Liver (tissue), 9 donors: Measurements from ENCODE around the gene RHEB. TPM values are rescaled to one million over a fixed set of nuclear protein-coding genes. Genes with fewer than 3 reads are reported as not detected.

Source experiments
- DNase-seq: peaks from one replicate; pipeline ENCODE4 v3.0.0-alpha.2; 2017; ENCODE audit warnings: low spot score
- H3K27ac ChIP-seq, 2 donors: one replicate each; pipeline ENCODE4 v1.7.0; 2013; ENCODE audit warnings: inconsistent platforms in 2 of 2, low read length in 2 of 2, control low read depth in 1 of 2, low read depth in 1 of 2, mild to moderate bottlenecking in 1 of 2
- H3K27me3 ChIP-seq, 4 donors: one replicate each; pipeline versions ENCODE4 v1.6.1 to v1.7.0; 2013; ENCODE audit warnings: low read length in 3 of 4, inconsistent platforms in 1 of 4, mild to moderate bottlenecking in 1 of 4, moderate library complexity in 1 of 4; ENCODE audit not compliant: control insufficient read depth in 4 of 4, insufficient read depth in 4 of 4
- H3K36me3 ChIP-seq, 4 donors: one replicate each; pipeline versions ENCODE4 v1.6.1 to v1.7.0; 2013; ENCODE audit warnings: low read length in 3 of 4, mild to moderate bottlenecking in 3 of 4, low read depth in 1 of 4, moderate library complexity in 1 of 4; ENCODE audit not compliant: control insufficient read depth in 4 of 4, insufficient read depth in 3 of 4
- H3K4me1 ChIP-seq, 4 donors: one replicate each; pipeline versions ENCODE4 v1.6.1 to v1.7.0; 2013; ENCODE audit warnings: low read length in 3 of 4, mild to moderate bottlenecking in 3 of 4, moderate library complexity in 1 of 4; ENCODE audit not compliant: control insufficient read depth in 4 of 4, insufficient read depth in 4 of 4
- H3K4me3 ChIP-seq, 3 donors: one replicate each; pipeline versions ENCODE4 v1.6.1 to v1.7.0; 2013; ENCODE audit warnings: low read length in 3 of 3, control low read depth in 1 of 3, low read depth in 1 of 3, mild to moderate bottlenecking in 1 of 3
- H3K9ac ChIP-seq, 2 donors: one replicate each; pipeline ENCODE4 v1.7.0; 2013; ENCODE audit warnings: low read length in 2 of 2, mild to moderate bottlenecking in 2 of 2, moderate library complexity in 2 of 2, control low read depth in 1 of 2, low read depth in 1 of 2
- H3K9me3 ChIP-seq, 4 donors: one replicate each; pipeline versions ENCODE4 v1.6.1 to v1.7.0; 2013; ENCODE audit warnings: low read length in 3 of 4; ENCODE audit not compliant: control insufficient read depth in 4 of 4
- EGR1 ChIP-seq, 2 donors: IDR thresholded peaks; 2 replicates each; pipeline ENCODE4 v1.6.1; 2016 to 2018; ENCODE audit warnings: antibody characterized with exemption in 2 of 2, low read depth in 2 of 2
- FOXA1 ChIP-seq: IDR thresholded peaks from 2 replicates; pipeline ENCODE4 v1.6.1; 2016; ENCODE audit warnings: antibody characterized with exemption
- FOXA2 ChIP-seq: IDR thresholded peaks from 2 replicates; pipeline ENCODE4 v1.6.1; 2016; ENCODE audit warnings: antibody characterized with exemption
- HNF4A ChIP-seq, 2 donors: conservative IDR thresholded peaks; 2 replicates each; pipeline ENCODE4 v1.6.1; 2016; ENCODE audit warnings: antibody characterized with exemption in 2 of 2, mild to moderate bottlenecking in 2 of 2
- JUND ChIP-seq, 2 donors: IDR thresholded peaks; 2 replicates each; pipeline ENCODE4 v1.6.1; 2016; ENCODE audit warnings: antibody characterized with exemption in 2 of 2
- NR2F2 ChIP-seq: IDR thresholded peaks from 2 replicates; pipeline ENCODE4 v1.6.1; 2016; ENCODE audit warnings: antibody characterized with exemption
- RXRA ChIP-seq, 2 donors: IDR thresholded peaks; 2 replicates each; pipeline ENCODE4 v1.6.1; 2017 to 2018; ENCODE audit warnings: antibody characterized with exemption in 2 of 2, mild to moderate bottlenecking in 1 of 2
- SP1 ChIP-seq: IDR thresholded peaks from 2 replicates; pipeline ENCODE4 v1.6.1; 2018; ENCODE audit warnings: antibody characterized with exemption, mild to moderate bottlenecking
- YY1 ChIP-seq: IDR thresholded peaks from 2 replicates; pipeline ENCODE4 v1.6.1; 2016; ENCODE audit warnings: antibody characterized with exemption, mild to moderate bottlenecking
- WGBS: extraction: QIAGEN DNeasy Blood & Tissue Kit; methylation state at CpG from one replicate; pipeline ENCODE4 v1.1.7; 2013; 5-methylcytosine and 5-hydroxymethylcytosine counted together
- polyA plus RNA-seq, 2 donors: library from polyadenylated mRNA; stranded (reverse) in 1 of 2; unstranded in 1 of 2; fragments of 200-250 nt in 1 of 2; fragments of >200 nt in 1 of 2; fragmentation: Nextera tagmentation in 1 of 2; extraction: Ambion mirVana in 1 of 2; gene quantifications; one replicate each; pipeline versions ENCODE4 v1.2.1 to v1.2.3, GENCODE V29; 2013 to 2015
- total RNA-seq, 2 donors: library from RNA; depleted of rRNA; stranded (reverse); fragments of >200 nt; gene quantifications; one replicate each; pipeline ENCODE4 v1.2.3, GENCODE V29; 2014
- TF ChIP-seq, protein P1 (sequence below): IDR thresholded peaks from 2 replicates; pipeline ENCODE4 v1.6.1; 2016; ENCODE audit warnings: antibody characterized with exemption, mild to moderate bottlenecking
- TF ChIP-seq, protein P2 (sequence below): IDR thresholded peaks from 2 replicates; pipeline ENCODE4 v1.6.1; 2016; ENCODE audit warnings: antibody characterized with exemption
- TF ChIP-seq, protein P3 (sequence below): IDR thresholded peaks from 2 replicates; pipeline ENCODE4 v1.6.1; 2016; ENCODE audit warnings: antibody characterized with exemption
- TF ChIP-seq, protein P4 (sequence below): IDR thresholded peaks from 2 replicates; pipeline ENCODE4 v1.6.1; 2016; ENCODE audit warnings: antibody characterized with exemption
- donor health status: healthy.
- donor health status: healthy.
- donor health status: healthy.
- donor health status: healthy.
- donor health status: healthy.

RHEB gene
- total and polyA plus RNA-seq, 4 donors = 29.5 to 59.0 (median 36.5) TPM

DNA sequence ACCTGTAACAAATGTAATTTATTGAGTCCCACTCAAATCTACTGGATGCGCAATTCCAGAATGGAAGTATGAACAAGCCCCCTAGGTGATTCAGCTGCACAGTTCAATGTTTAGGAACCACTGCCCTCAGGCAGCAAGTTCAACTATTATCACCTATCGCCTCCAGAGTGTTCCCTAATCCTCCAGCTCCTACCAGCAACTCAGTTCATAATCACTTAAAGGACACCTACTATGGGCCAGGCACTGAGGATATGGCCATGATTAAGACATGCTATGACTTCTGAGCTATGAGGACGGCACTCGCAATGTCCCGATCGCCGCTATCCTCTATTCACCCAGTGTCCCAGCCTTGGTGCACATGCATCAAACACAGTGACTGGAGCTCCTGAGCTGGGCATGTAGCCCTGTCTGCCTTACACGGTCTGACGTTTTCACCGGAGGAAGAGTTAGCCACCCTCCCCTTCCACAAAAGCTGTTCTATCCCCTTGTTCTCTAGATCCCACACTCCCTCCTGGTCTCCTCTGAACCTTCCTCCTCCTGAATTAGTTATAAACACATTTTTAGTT is 22.3 kb downstream of the RHEB start:
- Histone ChIP-seq H3K27me3 (no peaks in the 10 kb centered on the region), H3K4me3 (no peak overlapping the region), H3K9ac (no peak overlapping the region), H3K9me3 (no peaks in the 10 kb centered on the region), H3K4me1 (peaks cover 25 to 40% (median 30%) of the 10 kb centered on the region in 4 donors), H3K36me3 (no peaks in the 10 kb centered on the region), H3K27ac (no peak overlapping the region)
- TF ChIP-seq JUND (IDR thresholded peaks at IDR 0.05) (no peak), SP1 (no peak), RXRA (IDR thresholded peaks at IDR 0.05) (no peak), FOXA2 (no peak), EGR1 (IDR thresholded peaks at IDR 0.05; ENCODE audit: low read depth in 2 of 2) (no peak), FOXA1 (no peak), HNF4A (conservative IDR thresholded peaks at IDR 0.05) (no peak), YY1 (no peak)
- TF ChIP-seq, protein P1, sequence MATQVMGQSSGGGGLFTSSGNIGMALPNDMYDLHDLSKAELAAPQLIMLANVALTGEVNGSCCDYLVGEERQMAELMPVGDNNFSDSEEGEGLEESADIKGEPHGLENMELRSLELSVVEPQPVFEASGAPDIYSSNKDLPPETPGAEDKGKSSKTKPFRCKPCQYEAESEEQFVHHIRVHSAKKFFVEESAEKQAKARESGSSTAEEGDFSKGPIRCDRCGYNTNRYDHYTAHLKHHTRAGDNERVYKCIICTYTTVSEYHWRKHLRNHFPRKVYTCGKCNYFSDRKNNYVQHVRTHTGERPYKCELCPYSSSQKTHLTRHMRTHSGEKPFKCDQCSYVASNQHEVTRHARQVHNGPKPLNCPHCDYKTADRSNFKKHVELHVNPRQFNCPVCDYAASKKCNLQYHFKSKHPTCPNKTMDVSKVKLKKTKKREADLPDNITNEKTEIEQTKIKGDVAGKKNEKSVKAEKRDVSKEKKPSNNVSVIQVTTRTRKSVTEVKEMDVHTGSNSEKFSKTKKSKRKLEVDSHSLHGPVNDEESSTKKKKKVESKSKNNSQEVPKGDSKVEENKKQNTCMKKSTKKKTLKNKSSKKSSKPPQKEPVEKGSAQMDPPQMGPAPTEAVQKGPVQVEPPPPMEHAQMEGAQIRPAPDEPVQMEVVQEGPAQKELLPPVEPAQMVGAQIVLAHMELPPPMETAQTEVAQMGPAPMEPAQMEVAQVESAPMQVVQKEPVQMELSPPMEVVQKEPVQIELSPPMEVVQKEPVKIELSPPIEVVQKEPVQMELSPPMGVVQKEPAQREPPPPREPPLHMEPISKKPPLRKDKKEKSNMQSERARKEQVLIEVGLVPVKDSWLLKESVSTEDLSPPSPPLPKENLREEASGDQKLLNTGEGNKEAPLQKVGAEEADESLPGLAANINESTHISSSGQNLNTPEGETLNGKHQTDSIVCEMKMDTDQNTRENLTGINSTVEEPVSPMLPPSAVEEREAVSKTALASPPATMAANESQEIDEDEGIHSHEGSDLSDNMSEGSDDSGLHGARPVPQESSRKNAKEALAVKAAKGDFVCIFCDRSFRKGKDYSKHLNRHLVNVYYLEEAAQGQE = no peak
- TF ChIP-seq, protein P2, sequence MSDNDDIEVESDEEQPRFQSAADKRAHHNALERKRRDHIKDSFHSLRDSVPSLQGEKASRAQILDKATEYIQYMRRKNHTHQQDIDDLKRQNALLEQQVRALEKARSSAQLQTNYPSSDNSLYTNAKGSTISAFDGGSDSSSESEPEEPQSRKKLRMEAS = no peak
- TF ChIP-seq, protein P3, sequence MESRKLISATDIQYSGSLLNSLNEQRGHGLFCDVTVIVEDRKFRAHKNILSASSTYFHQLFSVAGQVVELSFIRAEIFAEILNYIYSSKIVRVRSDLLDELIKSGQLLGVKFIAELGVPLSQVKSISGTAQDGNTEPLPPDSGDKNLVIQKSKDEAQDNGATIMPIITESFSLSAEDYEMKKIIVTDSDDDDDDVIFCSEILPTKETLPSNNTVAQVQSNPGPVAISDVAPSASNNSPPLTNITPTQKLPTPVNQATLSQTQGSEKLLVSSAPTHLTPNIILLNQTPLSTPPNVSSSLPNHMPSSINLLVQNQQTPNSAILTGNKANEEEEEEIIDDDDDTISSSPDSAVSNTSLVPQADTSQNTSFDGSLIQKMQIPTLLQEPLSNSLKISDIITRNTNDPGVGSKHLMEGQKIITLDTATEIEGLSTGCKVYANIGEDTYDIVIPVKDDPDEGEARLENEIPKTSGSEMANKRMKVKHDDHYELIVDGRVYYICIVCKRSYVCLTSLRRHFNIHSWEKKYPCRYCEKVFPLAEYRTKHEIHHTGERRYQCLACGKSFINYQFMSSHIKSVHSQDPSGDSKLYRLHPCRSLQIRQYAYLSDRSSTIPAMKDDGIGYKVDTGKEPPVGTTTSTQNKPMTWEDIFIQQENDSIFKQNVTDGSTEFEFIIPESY = no peak
- TF ChIP-seq, protein P4, sequence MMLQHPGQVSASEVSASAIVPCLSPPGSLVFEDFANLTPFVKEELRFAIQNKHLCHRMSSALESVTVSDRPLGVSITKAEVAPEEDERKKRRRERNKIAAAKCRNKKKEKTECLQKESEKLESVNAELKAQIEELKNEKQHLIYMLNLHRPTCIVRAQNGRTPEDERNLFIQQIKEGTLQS = no peak
- WGBS = 95% methylated on average over 10 of the region's 10 CpGs
- no peak for DNase-seq

DNA sequence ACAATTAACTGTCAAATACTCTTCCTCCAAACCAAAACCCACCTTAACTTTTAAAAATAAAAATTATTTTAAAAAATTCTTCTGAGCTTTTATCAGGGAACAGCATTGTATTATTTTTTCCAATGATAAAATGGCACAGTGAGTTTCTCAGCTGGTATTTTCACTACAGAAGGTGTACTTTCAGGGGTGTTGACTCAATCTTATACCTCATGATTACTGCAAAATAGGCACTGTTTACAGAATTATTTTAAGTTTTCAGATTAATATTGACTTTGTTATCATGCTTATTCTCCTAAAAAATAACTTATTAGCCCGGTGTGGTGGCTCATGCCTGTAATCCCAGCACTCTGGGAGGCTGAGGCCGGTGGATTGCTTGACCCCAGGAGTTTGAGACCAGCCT is 24.3 kb downstream of the RHEB start:
- no peaks in the 10 kb centered on the region for H3K27me3 ChIP-seq
- WGBS = 68% methylated on average over 2 of the region's 2 CpGs
- peak overlapping the region in 1 of 2 donors; percentile 19 for H3K9ac ChIP-seq
- no peaks in the 10 kb centered on the region for H3K9me3 ChIP-seq
- DNase-seq = no peak
- H3K27ac ChIP-seq = peak overlapping the region; percentile 79 to 84
- H3K36me3 ChIP-seq = peaks cover 0 to 3% (median under 1%) of the 10 kb centered on the region in 4 donors
- no peak overlapping the region for H3K4me3 ChIP-seq
- no peak for TF ChIP-seq NR2F2
- TF ChIP-seq JUND (IDR thresholded peaks at IDR 0.05) = no peak
- TF ChIP-seq, protein P4 = no peak
- TF ChIP-seq EGR1 (IDR thresholded peaks at IDR 0.05; ENCODE audit: low read depth in 2 of 2) = no peak
- peaks cover 26 to 40% (median 32%) of the 10 kb centered on the region in 4 donors for H3K4me1 ChIP-seq
